Activated CD4-positive, CD25-positive, alpha-beta regulatory T cell treated with anti-CD3 and anti-CD28 coated beads, Interleukin-2, amount 50 U/mL, for 16 hours (primary cell): ENCODE results near the gene GREB1.

Experiments used
- DNase-seq: peaks from one replicate; pipeline ENCODE4 v3.0.0-alpha.2; 2020; ENCODE audit warnings: low read depth, low spot score

Gene GREB1

DNA sequence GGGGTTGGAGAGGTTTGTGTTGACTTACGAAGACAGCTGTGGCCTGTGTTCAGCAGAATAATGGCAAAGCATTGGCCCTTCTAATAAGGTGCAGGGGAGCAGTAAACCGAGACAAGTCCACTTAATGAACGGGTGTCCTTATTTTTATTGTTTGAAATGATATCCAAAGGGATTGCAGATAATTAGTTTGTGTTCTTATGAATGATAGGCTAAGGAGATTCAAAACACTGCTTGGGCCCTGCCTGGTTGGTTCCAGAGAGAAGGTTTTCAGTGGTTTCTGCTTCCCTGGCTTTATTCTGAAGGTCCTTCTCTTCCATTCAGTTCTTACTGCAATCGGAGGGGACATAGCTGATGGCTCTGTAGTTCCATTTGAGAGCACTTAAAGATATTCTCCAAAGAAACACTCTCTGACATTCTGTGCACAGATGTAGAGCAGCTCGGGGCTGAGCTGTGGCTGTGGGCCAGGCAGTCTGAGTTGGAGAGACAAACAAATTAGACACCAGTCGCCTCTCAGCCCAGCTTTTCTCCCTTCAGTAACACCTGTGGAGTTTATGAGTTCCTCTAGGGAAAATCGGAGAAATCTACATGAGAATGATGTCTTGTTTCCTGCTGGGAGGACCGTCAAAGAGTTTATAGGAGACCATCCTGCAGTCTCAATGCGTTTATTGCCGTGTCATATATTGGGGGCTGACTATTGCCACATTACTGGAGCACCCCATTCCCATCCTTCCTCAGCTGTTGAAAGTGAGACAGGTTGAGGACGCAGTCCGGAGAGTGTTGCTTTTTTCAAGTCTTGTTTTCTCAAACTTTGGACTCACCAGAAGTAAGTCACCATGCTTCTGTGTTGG, 6.5 kb downstream of the GREB1 start:
- no peak for DNase-seq

DNA sequence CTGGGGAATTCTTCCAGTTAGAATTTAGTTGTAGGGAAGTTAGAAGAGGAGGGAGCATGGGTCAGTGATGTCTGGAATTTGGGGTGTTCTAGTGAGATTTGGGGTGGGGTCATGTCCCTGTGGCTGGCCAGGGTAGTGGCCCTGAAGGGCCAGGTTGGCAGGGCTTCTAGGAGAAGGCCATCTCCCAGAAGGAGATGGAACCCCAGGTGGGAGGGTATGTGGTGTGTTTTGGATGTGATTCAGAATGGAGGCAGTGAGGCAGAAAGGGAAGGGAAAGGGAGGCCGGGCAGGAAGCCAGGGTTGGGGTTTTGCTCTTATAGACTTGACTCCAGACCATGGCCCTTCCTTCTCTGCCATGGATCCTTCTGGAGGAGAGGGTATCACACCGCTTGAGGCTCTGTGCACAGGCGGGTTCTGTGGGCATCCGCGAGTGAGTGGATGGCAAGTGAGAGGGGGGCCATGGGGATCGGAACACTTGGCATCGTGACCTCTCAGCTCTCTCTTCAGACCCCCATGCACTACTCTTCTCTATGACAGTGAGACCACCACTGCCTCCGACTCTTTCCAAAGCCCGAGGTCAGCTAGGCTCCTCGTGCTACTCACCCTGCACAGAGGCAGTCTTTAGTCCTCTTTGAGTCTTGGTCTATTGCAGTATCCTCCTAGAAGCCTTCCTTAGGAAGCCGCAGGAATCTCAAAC, 7.3 kb downstream of the GREB1 start:
- DNase-seq, result no peak

GRCh38 chr2:11541693-11542274, 7.9 kb downstream of the GREB1 start:
- DNase-seq, result no peak

GRCh38 chr2:11542275-11542819, 8.5 kb downstream of the GREB1 start:
- no peak for DNase-seq

- DNase-seq, result no peak
These were observed 9.7 kb downstream of the GREB1 start for GRCh38 chr2:11543337-11544216.

- no peak for DNase-seq
These were observed 12.2 kb downstream of the GREB1 start for GRCh38 chr2:11546072-11546471.

DNA sequence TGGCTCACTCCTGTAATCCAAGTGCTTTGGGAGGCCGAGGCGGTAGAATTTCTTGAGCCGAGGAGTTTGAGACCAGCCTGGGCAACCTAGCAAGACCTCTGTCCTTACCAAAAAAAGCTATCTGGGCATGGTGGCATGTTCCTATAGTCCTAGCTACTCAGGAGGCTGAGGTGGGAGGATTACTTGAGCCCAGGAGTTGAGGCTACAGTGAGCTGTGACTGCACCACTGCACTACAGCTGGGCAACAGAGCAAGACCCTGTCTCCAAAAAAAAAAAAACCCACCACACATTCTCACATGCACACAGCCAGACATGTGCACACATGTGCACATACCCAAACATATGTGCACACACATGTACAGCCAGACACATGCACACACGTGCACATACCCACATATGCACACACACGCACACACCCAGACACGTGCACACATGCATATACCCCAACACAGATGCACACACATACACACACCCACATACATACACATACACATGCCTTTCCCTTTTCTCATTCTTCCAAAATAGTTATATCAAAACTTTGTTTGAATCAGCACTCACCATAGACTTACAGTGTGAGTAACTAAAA, 14.2 kb downstream of the GREB1 start:
- no peak for DNase-seq

DNA sequence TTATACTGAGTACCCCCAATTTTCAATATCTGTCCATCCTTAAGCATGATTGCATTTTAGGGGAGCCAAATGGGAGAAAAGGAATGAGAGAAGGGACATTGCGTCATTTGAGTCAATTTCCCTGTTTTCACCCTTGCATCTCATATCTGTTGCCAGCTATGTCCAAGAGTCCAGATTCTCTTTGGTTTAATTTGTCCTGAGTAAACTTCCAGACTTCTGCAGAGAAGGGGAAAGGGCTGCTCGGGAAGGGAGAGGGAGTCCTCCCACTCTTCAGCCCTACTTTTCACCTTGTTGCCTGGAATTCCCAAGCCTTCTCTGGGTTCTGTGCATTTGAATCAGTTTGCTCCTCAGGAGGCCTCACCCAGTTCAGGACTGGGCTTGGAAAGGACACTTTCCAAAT, 16.5 kb downstream of the GREB1 start:
- DNase-seq, result no peak

DNA sequence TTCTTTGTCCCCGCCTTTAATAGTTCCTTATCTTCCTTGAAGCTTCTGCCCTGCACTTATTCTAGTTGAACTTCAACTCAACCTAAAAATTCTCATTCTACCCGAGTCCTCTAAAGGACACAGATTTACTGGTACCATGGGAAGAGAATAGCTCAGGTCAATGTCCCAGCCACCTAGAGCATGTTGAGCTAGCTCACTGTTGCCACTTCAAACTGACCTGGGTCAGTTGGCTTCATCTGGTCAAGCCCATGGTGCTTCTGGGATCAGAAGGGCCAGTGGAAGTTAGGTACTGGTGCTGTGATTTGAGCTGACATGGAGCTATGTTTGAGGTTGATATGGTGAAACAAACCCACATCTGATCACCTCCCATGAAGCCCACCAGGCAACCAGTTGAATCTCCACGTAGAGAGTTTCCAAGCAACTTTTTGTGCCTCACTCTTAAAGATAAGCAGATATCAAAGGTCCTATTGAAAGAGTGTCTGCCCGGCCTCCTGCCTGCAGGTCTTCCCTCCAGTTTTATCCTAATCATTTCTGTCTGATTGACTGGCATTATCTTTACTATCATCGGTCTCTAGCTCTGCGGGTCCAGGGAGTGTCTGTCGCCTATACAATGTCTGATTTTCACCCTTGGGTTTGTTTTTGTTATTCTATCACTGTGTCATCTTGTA, 17.2 kb downstream of the GREB1 start:
- DNase-seq, result no peak

DNA sequence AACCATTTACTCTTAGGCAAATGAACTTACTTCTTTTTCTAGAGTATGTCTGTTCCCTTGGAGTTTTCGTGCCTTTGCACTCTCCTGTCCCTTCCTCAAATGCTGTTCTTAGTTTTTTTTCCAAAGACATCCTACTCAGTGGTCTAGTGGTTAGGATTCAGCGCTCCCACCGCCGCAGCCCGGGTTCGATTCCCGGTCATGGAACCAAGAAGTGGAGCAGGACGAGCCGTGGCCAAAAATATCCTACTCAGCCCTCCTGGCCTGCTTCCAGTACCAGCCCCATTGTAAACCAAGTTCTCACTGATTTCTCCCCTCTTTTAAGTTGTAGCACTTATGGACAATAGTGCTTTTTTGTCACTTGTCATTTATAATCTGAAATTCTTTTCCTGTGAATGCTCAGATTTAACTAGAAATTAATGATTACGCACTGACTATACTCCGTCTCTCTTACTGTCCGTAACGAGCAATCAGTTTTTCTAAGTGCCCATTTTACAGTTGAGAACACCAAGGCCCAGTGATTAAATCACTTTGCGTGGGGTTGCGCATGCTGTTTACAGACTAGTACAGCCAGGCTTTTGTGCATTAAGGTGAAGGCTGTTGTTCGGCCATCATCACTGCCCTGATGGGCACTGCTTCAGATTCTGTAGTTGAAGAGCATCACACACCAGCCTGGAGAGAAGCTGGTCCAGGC, 17.9 kb downstream of the GREB1 start:
- no peak for DNase-seq

GRCh38 chr2:11552260-11552638, 18.4 kb downstream of the GREB1 start:
- DNase-seq, result no peak

DNA sequence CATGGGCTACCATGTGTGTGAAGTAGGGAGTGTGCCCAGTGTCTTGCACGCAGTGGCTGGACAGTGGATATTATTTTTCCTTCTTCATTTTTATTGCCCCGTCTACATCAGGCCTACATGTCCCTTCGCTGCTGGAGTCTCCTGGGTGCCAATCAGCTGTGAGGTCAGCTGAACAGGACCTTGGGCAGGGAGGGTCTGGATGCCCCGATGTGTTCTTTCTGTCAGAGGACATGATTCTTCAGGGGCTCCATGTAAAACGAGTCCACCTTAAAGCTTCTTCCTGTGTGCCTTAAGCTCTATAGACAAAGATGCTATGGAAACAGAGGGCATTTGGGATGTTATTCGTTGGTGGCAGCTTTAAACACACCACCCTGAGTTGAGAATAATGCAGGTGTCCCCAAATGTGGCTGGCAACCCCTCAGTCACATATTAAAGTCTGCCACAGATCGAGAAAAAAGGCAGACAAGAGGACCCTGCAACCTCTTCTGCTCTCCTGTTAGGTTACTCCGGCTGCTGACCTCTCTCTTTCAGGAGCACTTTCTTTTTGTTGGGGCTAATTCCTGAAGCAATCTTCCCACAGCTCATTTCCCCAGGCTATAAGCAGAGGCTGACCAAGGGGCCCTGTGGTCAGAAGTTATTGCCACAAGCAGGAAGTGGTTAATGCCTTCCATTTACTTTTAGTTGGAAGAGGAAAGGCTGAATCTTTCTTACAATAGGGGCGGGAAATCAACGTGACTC, 20.0 kb downstream of the GREB1 start:
- no peak for DNase-seq

DNA sequence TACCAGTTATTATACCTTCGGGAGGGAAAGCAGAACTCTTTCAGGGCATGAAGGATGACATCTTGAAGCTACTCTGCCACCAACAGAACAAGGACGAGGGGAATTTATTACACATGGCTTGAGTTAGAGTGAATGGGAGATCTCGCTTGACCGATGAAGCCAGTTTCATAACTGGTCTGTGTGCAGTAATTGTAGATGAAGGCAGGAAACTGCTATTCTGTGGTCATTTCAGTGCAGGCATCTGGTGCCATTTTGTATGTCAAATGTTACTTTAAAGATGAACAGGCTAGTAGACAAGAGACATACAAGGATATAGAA, 20.5 kb downstream of the GREB1 start:
- no peak for DNase-seq

DNA sequence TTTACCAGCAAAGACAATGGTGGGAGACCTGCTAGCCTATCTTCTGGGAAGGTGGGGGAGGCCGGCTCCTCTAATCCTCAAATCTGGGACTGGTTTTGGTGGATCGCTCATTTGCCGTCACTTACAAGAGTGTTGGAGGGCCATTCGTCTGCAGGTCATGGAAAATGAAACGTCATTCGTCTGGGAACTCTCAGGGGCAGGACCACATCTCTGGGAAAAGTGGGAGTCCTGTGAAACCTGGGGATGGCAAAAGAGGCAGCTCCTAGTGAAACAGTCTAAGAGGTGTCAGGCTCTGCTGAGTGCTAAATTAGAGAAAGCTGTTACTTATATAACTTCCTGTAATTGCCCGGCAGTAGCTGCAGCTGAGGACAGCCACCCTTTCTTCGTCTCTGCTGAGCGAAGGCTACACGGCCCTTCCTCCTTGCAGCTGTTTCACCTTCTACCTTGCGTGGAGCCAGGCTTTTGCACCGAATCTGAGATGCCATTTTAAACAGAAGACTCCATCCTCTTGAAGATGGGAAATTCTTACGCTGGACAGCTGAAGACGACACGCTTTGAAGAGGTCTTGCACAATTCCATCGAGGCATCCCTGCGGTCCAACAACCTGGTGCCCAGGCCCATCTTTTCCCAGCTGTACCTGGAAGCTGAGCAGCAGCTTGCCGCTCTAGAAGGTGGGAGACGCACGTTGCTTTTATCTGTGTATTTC, 22.4 kb downstream of the GREB1 start:
- no peak for DNase-seq

DNA sequence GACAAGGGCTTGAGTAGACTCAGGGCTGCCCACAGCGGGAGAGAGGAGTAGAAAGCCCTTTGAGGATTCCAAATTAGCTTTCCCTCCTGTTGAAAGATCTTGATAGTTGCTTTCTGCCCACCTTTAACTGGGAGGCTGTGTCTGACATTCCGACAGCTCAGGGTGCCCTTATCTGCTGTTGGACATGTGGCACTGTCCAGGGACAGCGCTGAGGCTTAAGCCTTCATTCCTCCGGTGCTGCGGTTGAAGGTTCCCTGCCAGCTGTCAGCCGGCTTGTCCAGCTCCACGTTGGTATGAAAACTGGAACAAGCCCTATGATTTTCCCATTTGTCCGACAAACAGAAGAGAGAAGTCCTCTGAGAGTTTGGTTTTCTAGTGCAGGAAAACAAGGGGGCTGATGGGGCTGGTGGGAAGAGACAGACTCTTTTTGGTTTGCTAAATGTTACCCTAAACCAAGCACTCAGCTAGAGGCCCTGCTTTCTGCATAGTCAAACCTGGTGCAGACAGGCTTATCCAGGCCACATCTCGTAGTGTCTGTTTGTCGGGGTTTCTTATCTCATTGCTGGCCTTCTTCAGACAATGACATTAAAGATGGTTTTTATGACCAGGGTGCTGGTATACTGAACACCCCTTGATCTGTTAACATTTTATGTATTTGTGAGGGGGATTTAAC, 24.5 kb downstream of the GREB1 start:
- no peak for DNase-seq

- DNase-seq, result no peak
These were observed 25.4 kb downstream of the GREB1 start for GRCh38 chr2:11559066-11559785.

DNA sequence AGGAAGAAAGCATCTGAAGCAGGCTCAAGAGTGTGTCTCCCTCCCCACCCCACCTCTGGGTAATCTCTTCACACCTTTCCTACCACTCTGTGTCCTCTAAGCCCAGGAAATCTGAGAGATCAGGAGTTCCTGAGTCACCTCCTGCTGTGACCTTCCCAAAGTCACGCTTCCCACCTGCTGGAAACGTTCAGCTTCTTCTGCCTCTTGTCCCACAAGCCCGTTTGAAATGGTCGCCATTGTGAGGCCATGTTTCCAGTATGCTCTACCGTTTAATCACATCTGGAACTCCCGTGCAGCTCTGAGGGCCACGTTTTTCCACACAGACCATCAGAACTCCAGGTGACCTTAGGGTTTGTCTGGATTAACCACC, 25.9 kb downstream of the GREB1 start:
- no peak for DNase-seq

GRCh38 chr2:11560806-11561205, 27.0 kb downstream of the GREB1 start:
- no peak for DNase-seq
